Cardiac fibroblast (primary cell): Measurements from ENCODE around the gene GAST.

Experiments used
- DNase-seq, 2 donors: peaks; one replicate each; pipeline versions ENCODE4 v3.0.0 to v3.0.0-alpha.2; 2010; ENCODE audit warnings: low read depth in 2 of 2
- H3K4me3 ChIP-seq, 2 donors: replicated peaks in 1 of 2; 1 replicate in 1 of 2; 2 replicates in 1 of 2; pipeline ENCODE4 v1.5.1; 2011; ENCODE audit warnings: low read depth in 2 of 2, low read length in 2 of 2, mild to moderate bottlenecking in 2 of 2, moderate library complexity in 1 of 2
- CTCF ChIP-seq: IDR thresholded peaks from one replicate; pipeline ENCODE4 v1.5.1; 2011; ENCODE audit warnings: low read depth, mild to moderate bottlenecking, low read length, inconsistent platforms

The GAST gene

GRCh38 chr17:41678907-41679739, 33.0 kb upstream of the GAST start:
- H3K4me3 ChIP-seq, result peak overlapping the region; percentile 1 to 13
- DNase-seq, result peak; percentile 55 to 68
- no peak for TF ChIP-seq CTCF

GRCh38 chr17:41679740-41680425, 32.2 kb upstream of the GAST start:
- DNase-seq, result no peak
- H3K4me3 ChIP-seq, result no peak overlapping the region
- TF ChIP-seq CTCF, result no peak

- no peak for DNase-seq
- H3K4me3 ChIP-seq, result no peak overlapping the region
- TF ChIP-seq CTCF, result no peak
Measured at GRCh38 chr17:41680426-41681040, 31.6 kb upstream of the GAST start.

GRCh38 chr17:41681776-41682175, 30.4 kb upstream of the GAST start:
- H3K4me3 ChIP-seq, result no peak overlapping the region
- TF ChIP-seq CTCF, result no peak
- DNase-seq, result no peak

GRCh38 chr17:41682631-41683030, 29.5 kb upstream of the GAST start:
- TF ChIP-seq CTCF, result no peak
- DNase-seq, result no peak
- H3K4me3 ChIP-seq, result no peak overlapping the region

- H3K4me3 ChIP-seq, result no peak overlapping the region
- no peak for DNase-seq
- no peak for TF ChIP-seq CTCF
Measured at GRCh38 chr17:41683441-41684007, 28.6 kb upstream of the GAST start.
